AG09309 (cell line): ENCODE data around the gene PIGU.

ENCODE experiments used
- DNase-seq: peaks from one replicate; pipeline ENCODE4 v3.0.0-alpha.2; 2010; ENCODE audit warnings: low read depth
- H3K4me3 ChIP-seq: 2 replicates; pipeline ENCODE4 v1.5.1; 2011; ENCODE audit warnings: mild to moderate bottlenecking, low read depth, low read length, moderate library complexity; ENCODE audit not compliant: control insufficient read depth
- CTCF ChIP-seq: IDR thresholded peaks from 2 replicates; pipeline ENCODE4 v1.5.1; 2011; ENCODE audit warnings: mild to moderate bottlenecking, low read depth, low read length, inconsistent platforms; ENCODE audit not compliant: insufficient read depth, control insufficient read depth; ENCODE audit errors: missing control alignments

PIGU gene

GRCh38 chr20:34701405-34702085 lies 24.7 kb upstream of the PIGU start:
- no peak for TF ChIP-seq CTCF
- H3K4me3 ChIP-seq = no peak overlapping the region
- no peak for DNase-seq

- H3K4me3 ChIP-seq = no peak overlapping the region
- DNase-seq = no peak
- no peak for TF ChIP-seq CTCF
These were observed 16.5 kb upstream of the PIGU start for GRCh38 chr20:34693414-34693813.

GRCh38 chr20:34691838-34692237 lies 14.9 kb upstream of the PIGU start:
- no peak for DNase-seq
- H3K4me3 ChIP-seq = no peak overlapping the region
- no peak for TF ChIP-seq CTCF

GRCh38 chr20:34689486-34689885 lies 12.6 kb upstream of the PIGU start:
- no peak for TF ChIP-seq CTCF
- no peak for DNase-seq
- no peak overlapping the region for H3K4me3 ChIP-seq

DNA sequence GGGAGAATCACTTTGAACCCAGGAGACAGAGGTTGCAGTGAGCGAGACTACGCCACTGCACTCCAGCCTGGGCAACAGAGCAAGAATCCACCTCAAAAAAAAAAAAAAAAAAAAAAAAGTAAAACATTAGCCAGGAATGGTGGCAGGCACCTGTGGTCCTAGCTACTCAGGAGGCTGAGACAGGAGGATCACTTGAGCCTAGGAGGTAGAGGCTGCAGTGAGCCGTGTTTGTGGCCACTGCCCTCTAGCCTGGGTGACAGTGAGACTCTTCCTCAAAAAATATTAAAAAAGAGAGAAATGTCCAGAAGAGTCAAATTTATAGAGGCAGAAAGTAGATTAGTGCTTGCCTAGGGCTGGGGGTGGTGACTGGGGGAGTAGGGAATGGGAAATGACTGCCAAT lies 6.8 kb upstream of the PIGU start:
- DNase-seq = no peak
- no peak for TF ChIP-seq CTCF
- no peak overlapping the region for H3K4me3 ChIP-seq

DNA sequence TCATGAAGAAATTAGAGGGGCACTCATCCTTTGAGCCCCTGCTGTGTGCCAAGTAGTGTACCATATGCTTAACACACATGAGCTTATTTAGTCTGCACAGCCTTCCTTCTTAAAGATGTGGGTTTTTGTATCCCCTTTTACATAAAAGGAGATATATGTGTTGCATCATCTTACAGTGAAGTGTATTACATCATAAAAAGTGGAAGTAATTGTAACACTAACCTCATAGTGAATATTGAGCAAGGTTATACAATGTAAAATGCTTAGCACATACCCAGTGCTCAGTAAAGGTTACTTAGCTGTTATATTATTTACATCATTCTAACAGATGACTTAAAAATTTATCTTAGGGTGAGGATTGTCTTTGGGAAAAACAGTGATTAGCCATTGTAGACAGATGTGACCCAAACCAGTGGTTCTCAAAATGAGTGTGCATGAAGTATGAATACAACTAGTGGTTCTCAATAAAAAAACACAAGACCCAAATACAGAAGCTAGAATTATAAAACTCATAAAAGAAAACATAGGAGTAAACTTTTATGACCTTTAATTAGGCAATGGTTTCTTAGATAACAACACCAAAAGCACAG lies 3.8 kb upstream of the PIGU start:
- TF ChIP-seq CTCF = no peak
- H3K4me3 ChIP-seq = no peak overlapping the region
- no peak for DNase-seq

DNA sequence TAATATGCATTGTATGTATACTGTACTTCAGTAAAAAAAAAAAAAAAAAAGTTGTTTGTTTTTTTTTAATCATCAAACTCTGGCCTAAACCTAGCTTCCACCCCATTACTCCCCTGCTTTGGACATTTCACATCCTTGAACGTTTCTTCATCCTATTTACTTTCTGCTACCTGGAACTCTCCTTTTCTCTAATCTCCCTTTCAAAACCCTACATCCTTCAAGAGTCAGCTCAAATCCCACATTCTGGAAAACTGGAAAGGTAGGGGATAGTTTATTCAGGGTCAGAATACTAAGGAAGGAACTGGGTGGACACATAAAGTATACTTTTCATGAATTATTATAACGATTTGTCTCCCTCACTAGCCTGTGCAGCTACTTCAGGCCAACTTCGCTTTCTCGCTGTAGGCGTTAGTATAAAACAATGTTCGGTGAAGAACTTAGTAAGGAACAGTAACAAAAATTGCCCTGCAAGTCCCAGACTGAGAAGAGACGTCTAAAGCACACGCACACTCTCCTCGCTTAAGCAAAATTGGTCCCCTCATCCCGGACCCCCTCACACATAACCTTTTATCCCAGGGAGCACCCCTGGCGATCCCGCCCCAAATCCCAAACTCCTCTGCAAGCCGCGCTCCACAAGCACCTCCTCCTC lies 775 bp downstream of the PIGU start:
- H3K4me3 ChIP-seq = peak overlapping the region; percentile 81
- DNase-seq = no peak
- no peak for TF ChIP-seq CTCF
